HG03565 (cell line): ENCODE measurements around the gene KRTAP12-1.

Source experiments
- ATAC-seq: cut with Tn5 transposase; IDR thresholded peaks from one replicate; pipeline ENCODE4 v1.9.1; 2021; ENCODE audit warnings: mild to moderate bottlenecking, moderate library complexity; ENCODE audit not compliant: unreplicated experiment

The KRTAP12-1 gene

GRCh38 chr21:44711327-44712202, 29.6 kb upstream of the KRTAP12-1 start, which contains the start of gene TSPEAR:
Gene TSPEAR (minus strand): TSS chr21:44711572. CDS start chr21:44711514, 58 bp downstream.
- ATAC-seq, result no peak

DNA sequence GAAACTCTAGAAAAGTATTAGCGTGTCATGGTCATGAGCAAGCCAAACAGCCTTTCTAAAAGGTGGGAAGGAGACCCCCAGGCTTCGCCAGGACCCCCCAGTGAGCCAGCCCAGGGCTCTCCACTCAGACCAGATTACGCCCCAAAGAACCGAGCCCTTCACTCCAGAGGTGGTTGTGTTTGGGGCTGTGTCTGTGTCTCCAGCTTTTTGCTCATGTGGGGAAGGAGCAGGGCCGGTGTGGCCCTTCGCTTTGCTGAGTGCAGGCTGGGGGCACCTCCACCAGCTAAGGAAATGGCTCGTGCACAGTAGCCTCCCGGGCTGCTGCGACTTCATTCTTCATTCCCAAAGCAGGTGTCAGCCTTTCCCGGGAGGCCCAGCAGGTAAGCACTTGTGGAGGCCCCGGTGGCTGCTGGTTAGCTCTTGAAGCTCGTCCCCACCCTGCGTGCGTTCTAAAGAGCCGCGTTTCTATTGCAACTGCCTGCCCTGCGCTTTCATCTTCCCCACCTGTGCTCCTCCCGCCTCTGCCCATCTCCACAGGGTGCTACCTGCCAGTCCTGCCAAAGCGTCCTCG, 28.9 kb upstream of the KRTAP12-1 start:
- ATAC-seq, result no peak

DNA sequence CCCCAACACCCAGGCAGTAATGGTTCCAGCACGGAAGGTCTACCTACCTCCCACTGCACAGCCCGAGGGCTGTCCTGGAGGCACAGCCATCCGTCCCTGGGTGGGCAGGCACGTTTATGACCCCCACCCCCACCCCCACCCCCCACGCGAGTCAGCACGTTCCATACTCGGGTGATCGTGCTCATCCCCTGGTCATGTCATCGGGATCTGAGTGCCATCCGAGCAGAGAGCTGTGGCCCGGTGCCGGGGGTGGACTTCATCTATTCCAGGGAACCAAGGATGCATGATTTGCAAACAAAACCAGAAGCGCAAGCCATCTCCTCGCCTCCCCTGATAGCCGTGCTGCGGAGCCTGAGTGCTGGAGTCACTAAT, 28.3 kb upstream of the KRTAP12-1 start:
- ATAC-seq, result no peak

- no peak for ATAC-seq
Measured at GRCh38 chr21:44709426-44710293, 27.7 kb upstream of the KRTAP12-1 start.

DNA sequence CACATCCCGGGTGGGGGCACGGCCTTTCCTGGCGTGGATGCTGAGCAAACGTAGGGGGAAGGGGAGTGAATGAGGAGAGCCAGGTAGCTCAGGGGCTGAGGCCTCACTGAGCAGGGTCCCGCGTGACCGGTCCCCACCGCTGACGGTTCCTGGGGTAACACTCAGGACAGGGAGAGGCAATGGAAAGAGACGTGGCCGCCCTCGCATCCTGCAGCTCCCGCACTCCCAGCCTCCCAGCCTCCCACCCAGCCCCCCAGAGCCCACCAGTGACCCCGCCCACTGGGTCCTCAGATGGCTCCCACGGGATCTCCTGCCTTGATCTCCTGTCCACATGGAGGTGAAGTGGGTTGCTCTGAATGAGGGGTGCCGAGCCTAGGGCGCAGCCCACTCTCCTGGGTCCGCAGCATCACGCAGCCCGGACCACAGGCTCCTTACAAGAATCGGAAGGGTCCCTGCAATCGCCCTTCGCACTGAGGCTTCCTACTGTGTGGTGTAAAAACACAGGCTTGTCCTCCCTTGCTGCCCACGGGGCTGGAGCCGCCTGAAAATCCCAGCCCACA, 27.0 kb upstream of the KRTAP12-1 start:
- ATAC-seq, result no peak

DNA sequence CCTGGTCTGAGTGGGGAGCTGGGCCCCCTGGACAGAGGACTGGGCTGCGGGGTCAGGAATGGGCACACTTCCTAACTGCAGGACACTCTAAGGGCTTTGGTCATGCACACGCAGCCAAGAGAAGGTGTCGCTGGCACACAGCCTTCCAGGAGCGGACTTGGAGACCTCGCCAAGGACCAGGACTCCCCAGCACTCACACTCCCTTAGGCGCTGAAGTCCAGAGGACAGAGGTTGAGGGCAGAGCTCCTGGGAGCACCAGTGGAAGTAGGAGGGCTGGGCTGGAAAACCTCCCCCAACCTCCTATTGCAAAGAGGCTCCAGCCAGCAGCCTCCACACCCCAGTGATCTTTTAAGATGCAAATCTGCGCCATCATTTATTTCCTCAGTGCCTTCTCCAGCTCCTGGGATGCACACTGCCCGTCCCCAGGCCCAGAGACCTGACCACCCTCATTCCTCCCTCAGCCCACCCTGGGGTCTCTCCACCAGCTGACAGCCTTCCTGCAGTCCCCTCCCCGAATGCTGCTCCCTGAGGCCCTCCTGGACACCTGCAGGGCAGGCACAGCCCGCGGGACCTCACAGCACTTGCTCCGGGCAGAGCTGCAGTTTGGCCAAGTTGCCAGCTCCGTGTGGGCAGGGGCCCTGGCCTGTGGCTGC, 26.4 kb upstream of the KRTAP12-1 start:
- no peak for ATAC-seq

GRCh38 chr21:44706706-44707581, 25.0 kb upstream of the KRTAP12-1 start:
- no peak for ATAC-seq

- ATAC-seq, result no peak
Measured at GRCh38 chr21:44706026-44706705, 24.2 kb upstream of the KRTAP12-1 start.

- ATAC-seq, result no peak
Measured at GRCh38 chr21:44704636-44705001, 22.7 kb upstream of the KRTAP12-1 start.

DNA sequence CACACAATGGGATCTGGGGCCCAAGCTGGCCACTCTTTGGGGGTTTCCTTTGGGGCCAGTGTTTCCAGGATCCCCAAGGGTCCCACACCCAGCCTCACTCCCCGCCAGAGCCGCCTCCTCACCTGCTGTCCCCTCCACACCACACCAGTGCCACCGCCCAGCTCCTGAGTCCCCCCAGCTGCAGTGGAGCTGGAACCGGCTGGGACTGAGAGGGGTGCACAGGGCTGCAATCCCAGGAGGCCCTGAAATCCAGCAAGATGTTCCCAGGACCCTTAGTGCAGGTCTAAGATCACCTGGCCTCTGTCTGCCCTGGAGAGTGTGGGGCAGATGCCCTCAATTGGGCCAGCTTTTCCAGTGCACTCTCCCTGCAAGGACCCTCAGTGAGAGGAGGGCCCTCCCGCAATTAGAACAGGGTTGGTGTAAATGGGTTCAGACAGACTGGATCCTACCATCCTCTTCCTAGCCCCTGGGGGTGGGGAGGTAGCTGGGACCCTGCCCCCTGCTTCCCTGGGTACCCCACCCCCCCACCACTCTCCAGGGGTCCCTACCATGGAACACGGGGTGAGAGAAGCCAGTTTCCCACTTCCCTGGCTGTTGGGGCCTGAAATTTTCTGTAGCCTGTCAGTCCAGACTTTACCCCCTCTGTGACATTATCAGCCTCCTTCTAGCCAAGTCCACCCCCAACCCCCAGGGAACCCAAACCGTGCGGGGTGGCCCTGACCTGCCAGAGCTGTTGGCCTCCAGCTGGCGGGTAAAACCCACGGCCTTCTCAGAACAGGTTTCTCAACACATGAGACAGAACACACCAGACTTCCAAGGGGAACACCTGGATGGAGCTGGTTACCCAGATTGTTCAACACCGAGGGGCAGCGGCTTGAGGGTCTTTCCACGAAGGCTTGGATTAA, 22.0 kb upstream of the KRTAP12-1 start:
- ATAC-seq, result no peak

DNA sequence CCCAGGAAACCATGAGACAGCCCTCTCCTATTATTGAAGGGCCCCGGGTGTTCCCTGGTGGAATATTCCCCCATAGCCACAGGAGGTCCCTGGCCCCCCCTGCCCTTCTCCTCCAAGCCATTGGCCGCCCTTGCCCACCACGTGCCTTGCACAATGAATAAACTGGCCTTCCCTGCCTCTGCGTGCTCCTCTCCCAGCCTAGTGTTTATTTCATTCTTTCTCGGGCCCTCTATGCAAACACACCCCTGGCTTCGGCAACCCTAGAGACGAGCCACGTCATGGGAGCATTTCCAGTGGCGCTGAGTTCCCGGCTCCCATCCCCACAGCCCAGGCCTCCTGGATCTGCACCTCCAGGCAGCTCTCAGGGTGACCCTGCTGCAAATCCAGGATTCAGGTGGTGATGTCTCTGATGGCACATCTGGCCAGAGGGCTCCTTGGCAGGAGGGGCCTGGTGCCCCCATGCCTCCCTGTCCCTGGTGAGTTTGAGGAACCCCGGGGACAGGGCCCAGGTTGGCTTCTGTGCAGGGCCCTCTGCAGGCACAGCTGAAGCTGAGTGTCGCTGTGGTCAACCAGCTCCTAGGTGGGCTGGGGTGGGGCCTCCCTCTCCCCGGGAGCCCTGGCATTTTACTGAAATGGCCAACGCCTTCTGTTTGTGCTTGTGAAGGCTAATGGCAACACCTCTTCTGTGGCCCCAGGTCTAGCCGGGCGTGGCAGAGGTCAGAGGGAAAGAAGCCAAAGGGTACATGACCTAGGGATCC, 21.2 kb upstream of the KRTAP12-1 start:
- no peak for ATAC-seq

DNA sequence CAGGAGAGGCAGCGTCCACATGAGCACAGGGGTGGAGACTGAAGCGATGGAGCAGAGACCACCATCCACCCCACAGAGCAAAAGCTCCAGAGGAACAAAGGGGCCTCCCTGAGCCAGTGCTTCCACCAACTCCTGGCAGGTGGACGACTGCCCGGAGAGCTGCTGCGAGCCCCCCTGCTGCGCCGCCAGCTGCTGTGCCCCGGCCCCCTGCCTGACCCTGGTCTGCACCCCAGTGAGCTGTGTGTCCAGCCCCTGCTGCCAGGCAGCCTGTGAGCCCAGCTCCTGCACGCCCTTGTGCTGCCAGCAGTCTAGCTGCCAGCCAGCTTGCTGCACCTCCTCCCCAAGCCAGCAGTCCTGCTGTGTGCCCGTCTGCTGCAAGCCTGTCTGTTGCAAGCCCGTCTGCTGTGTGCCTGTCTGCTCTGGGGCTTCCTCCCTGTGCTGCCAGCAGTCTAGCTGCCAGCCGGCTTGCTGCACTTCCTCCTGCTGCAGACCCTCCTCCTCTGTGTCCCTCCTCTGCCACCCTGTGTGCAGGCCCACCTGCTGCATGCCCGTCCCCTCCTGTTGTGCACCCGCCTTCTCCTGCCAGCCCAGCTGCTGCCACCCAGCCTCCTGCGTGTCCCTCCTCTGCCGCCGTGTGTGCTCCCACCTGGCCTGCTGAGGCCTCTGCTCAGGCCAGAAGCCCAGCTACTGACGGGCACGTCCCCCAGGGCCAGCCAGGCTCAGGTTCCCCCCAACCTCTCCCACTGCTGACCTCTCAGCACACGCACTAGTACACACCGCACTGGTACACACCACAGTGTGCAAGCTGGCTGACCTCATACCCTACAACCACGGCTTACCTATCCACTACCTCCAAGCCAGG, 20.4 kb upstream of the KRTAP12-1 start:
- ATAC-seq, result no peak

GRCh38 chr21:44701541-44701940, 19.6 kb upstream of the KRTAP12-1 start:
- ATAC-seq, result no peak

DNA sequence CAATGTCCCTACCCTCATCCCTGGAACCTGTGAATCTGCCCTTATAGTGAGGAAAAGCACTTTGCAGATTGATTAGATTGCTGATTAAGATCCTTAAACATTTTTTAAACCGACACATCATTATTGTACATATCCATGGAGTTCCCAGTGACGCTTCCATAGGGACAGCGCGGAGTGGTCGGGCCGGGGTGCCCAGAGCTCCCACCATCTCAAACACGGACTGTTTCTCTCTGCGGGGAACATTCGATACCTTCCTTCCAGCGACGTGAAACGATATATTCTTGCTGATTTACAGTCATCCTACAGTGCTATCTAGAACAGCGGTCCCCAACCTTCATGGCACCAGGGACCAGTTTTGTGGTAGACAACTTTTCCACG, 19.0 kb upstream of the KRTAP12-1 start:
- no peak for ATAC-seq

GRCh38 chr21:44700101-44701022, 18.4 kb upstream of the KRTAP12-1 start:
- ATAC-seq, result no peak
